ENCODE measurements around the gene BNIP5.
"Not testable (repeated sequence)": the region's sequence is repeated elsewhere in the genome, so short reads cannot be mapped to it uniquely, and the experiment has no call there.

DNA sequence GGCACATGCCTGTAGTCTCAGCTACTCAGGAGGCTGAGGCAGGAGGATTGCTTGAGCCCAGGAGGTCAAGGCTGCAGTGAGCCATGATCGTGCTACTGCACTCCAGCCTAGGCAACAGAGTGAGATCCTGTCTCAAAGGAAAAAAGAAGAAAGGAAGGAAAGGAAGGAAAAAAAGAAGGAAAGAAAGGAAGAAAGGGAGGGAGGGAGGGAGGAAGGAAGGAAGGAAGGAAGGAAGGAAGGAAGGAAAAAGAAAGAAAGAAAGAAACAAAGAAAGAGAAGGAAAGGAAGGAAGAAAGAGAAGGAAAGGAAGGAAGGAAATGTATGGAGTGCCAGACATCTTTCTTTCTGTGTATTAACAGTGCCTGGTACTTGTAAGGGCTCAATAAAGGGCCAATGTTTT is 1.5 kb upstream of the BNIP5 start:
- TF ChIP-seq, protein P1, sequence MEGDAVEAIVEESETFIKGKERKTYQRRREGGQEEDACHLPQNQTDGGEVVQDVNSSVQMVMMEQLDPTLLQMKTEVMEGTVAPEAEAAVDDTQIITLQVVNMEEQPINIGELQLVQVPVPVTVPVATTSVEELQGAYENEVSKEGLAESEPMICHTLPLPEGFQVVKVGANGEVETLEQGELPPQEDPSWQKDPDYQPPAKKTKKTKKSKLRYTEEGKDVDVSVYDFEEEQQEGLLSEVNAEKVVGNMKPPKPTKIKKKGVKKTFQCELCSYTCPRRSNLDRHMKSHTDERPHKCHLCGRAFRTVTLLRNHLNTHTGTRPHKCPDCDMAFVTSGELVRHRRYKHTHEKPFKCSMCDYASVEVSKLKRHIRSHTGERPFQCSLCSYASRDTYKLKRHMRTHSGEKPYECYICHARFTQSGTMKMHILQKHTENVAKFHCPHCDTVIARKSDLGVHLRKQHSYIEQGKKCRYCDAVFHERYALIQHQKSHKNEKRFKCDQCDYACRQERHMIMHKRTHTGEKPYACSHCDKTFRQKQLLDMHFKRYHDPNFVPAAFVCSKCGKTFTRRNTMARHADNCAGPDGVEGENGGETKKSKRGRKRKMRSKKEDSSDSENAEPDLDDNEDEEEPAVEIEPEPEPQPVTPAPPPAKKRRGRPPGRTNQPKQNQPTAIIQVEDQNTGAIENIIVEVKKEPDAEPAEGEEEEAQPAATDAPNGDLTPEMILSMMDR (conservative IDR thresholded peaks at IDR 0.05; ENCODE audit: low read length), result not testable (repeated sequence)
- TF ChIP-seq EZH2phosphoT487 (IDR thresholded peaks at IDR 0.05; ENCODE audit: borderline replicate concordance), result not testable (repeated sequence)
